RCC 7860 (cell line): ENCODE results near the gene PPIP5K2.
A peak's percentile ranks its signal among the peaks of the same experiment; 100 is the strongest.
"Not testable (repeated sequence)": the region's sequence is repeated elsewhere in the genome, so short reads cannot be mapped to it uniquely, and the experiment has no call there.

ENCODE experiments used
- DNase-seq: peaks from one replicate; pipeline ENCODE4 v3.0.0-alpha.2; 2015; ENCODE audit warnings: low spot score
- FAIRE-seq: peaks from 2 replicates; lab custom pipeline; 2012; peaks lifted over from hg19 to GRCh38; lab: Jason Lieb, UNC

PPIP5K2 gene

DNA sequence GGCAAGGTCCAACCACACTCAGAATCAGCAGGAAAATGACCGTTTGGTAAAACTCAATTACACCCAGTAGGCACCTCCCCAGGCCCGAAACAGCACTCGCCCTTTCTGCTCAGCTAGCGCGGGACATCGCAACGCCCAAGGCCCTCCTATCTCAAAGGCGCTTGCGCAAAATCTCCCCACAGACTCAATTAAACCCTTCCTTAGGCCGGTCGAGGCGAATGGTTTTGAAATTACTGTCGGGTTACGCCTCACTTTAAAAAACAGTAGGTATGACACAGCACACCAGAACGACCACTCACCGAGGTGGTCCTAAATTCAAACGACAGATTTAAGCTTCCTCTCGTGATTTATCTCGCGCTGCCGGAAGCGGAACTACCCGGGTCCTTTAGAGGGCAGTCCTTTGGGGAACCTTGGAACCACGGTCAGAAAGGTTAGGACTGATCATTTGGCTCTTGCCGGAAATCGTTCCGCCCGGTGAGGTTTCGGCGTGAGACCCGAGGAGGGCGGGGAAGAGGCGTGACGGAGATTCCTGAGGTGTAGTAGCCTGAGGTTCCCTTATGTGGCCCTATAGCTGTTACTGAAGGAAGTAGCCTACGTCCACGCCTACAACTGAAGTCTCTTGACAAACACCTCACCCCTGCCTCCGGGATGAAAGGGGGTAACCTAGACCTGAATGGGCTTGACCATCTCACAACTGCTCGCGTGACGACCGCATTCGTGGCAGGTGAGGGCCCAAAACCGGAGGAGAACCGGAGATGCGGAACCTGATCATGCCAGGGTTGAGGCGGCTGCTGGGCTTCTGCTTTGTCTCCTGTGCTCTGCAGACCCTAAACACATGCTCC lies at the start of gene PPIP5K2, which contains the start of gene GIN1:
PPIP5K2 (plus strand) TSS at position 537 of the 842 bp plus-strand sequence. CDS start 9,289 bp downstream, outside the sequence.
GIN1 (minus strand) TSS at position 374 of the 842 bp plus-strand sequence. CDS start 11,431 bp downstream, outside the sequence.
- DNase-seq (peak; percentile 93), FAIRE-seq (peak; percentile 89)

GRCh38 chr5:103073500-103073899 lies 46.6 kb upstream of the PPIP5K2 start:
- FAIRE-seq, DNase-seq: not testable (repeated sequence)

- FAIRE-seq (no peak), DNase-seq (no peak)
Observed at GRCh38 chr5:103075442-103075841, 44.7 kb upstream of the PPIP5K2 start.

DNA sequence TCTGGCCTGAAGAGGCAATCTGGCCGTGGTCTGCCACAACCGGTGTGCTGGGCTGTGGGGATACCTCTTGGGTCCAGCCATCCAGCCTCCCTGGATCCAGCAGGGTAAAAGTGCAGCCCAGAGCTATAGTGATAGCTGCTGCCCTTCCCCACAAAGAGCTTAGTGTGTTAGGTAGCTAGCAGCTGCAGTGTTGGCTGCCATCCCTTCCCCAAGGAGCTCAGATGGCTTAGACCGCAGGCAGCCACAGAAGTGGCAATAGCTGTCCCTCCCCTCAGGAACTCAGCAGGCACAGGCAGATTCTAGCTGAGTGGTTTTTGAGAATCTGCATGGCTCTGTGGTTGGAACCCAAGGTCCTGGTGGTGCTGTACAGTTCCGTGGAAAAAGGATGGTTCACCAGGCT lies 40.3 kb upstream of the PPIP5K2 start:
- DNase-seq (no peak), FAIRE-seq (no peak)

- FAIRE-seq, result no peak
- DNase-seq, result no peak
Observed at GRCh38 chr5:103086547-103086946, 33.6 kb upstream of the PPIP5K2 start.

- no peak for FAIRE-seq
- DNase-seq, result no peak
Observed at GRCh38 chr5:103089272-103089671, 30.8 kb upstream of the PPIP5K2 start.

GRCh38 chr5:103090791-103091190 lies 29.3 kb upstream of the PPIP5K2 start:
- FAIRE-seq, result no peak
- no peak for DNase-seq

DNA sequence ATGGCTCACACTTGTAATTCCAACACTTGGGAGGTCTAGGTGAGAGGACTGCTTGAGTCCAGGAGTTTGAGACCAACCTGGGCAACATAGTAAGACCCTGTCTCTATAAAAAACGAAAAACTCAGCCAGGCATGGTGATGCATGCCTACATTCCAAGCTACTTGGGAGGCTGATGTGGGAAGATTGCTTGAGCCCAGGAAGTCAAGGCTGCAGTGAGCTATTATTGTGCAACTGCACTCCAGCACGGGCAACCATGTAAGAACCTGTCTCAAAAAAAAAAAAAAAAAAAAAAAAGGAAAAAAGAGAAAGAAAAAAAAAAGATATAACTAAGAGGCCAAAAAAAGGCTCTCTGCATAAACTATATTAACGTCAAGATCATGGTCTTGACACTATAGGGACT lies 27.4 kb upstream of the PPIP5K2 start:
- no peak for DNase-seq
- no peak for FAIRE-seq

DNA sequence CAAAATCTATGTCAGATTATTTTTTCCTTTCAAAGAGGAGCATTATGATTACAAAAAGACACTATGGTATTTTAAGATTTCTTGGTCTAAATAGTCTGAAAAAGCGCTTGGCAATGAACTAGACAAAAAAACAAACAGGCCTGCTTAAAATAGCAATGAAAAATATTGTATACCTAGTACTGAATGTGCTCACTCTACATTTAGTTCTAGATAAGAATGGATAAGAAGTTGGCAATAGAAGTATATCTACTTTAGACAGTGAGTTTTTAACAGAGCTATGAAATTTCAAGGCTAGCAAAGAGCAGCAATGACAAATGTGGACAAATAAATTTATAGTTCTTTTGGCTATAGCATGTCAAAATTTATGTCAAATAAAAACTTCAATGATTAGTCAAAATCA lies 26.4 kb upstream of the PPIP5K2 start:
- FAIRE-seq, result no peak
- no peak for DNase-seq

GRCh38 chr5:103094737-103095136 lies 25.4 kb upstream of the PPIP5K2 start:
- DNase-seq (no peak), FAIRE-seq (no peak)

GRCh38 chr5:103098993-103099392 lies 21.1 kb upstream of the PPIP5K2 start:
- no peak for FAIRE-seq

DNA sequence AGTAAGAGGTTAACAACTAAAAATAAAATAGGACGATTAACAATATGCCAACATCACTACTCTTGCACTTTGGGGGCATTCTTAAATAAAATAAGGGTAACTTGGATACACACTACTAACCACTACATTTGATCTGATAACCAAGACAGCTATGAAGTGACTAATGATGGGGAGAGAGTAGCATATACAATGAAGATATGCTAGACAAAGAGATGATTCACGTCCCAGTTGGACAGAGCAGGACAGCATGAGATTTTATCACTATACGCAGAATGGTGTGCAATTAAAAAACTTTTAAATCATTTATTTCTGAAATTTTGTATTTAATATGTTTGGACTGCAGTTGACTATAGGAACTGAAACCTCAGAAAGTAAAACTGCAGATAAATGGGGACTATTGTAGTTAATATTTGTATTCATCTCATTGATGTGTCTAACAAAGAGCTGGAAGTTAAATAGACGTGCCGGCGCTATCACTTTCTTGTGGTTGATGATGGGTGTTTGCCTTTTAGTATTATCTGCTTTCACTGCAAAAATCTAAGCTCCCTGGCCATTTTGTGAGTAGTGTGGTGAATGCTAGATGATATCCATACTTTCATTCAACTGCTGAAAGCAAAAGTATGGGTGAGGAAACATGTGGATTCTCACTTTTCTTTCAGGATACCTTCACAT lies 18.9 kb upstream of the PPIP5K2 start:
- FAIRE-seq, result no peak
- DNase-seq, result no peak

More at GRCh38 chr5:103098993-103099392, 21.1 kb upstream of the PPIP5K2 start:
- no peak for DNase-seq

- FAIRE-seq, result no peak
- DNase-seq, result no peak
Observed at GRCh38 chr5:103102234-103102633, 17.9 kb upstream of the PPIP5K2 start.

DNA sequence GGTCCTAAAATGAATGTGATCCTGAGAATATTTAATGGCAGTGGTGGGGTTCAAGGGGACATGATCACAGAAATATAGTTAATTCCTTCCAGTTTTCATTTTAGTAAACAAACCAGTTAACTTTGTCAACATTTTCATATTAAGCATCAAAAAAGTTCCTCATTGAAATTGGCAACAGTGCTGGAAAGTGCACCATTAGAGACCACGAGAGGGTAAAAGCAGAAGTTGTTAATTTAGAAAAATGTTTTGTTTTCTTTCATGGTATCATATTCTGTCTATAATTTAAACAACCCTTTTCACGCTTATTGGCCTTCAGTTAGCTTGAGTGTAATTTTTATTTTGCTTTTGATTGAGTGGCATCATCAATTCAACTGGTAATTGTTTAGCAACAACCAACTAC lies 12.0 kb upstream of the PPIP5K2 start:
- DNase-seq (no peak), FAIRE-seq (no peak)

DNA sequence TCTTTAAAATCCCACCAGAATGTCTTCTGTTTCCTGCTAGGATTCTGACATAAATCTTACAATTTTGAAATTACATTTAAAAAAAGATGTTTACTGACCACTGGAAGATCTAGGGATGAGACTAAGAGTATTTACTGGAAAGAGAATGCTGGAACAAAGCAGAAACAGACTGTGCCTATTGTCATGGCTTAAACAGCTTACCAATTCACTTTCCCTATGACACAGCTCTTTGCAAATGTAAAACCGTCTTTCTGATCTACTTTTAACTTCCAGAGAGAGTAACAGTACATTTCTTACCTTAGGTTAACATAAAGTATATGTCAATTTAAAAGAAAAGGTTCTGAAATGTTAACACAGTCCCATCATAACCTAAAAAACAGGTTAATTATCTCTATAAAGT lies 10.8 kb upstream of the PPIP5K2 start:
- DNase-seq (no peak), FAIRE-seq (no peak)

GRCh38 chr5:103110403-103110802 lies 9.7 kb upstream of the PPIP5K2 start:
- no peak for DNase-seq
- no peak for FAIRE-seq

GRCh38 chr5:103111468-103111867 lies 8.6 kb upstream of the PPIP5K2 start:
- FAIRE-seq (no peak), DNase-seq (no peak)

DNA sequence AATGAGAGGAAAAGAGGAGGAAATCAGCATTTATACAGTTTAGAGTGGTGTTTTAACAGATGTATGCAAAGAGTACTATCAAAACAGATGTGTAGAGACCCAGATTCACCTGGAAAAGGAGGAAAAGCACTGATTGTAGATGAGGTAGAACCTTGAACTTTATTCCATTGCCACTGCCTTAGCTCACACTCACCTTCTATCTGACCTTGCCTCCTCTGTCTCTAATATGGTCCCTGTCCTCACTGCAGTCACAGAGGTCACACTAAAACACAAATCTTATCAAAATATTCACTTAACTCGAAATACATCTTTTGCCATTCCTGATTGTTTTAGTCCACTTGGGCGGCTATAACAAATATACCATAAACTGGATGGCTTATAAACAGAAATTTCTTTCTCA lies 7.2 kb upstream of the PPIP5K2 start:
- FAIRE-seq (no peak), DNase-seq (no peak)

GRCh38 chr5:103114440-103114839 lies 5.7 kb upstream of the PPIP5K2 start:
- peak; percentile 87 for FAIRE-seq

DNA sequence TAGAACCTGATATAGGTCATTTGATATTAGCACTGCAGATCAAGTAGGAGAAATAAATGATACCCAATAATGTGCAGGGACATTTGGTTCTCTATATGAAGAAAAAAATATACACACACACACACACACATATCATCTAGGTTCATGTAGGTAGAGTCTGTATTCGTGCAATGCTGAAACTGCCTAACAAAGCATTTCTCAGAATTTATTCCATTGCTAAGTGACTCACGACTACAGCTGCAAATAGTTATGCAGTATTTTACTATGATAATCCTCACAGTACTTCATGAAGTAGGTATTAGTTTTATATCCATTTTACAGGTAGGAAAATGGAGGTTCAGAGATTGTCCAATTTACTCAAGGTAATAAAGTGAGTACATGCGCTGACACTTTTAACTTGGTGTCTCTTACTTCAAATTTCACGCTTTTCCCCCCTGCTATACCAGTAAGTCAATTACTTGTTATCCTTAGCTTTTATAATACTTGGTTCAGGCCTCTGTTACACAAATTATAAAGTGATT lies 2.6 kb upstream of the PPIP5K2 start:
- DNase-seq (no peak), FAIRE-seq (no peak)

More at GRCh38 chr5:103114440-103114839, 5.7 kb upstream of the PPIP5K2 start:
- peak; percentile 55 for DNase-seq

GRCh38 chr5:103119070-103119764 lies 884 bp upstream of the PPIP5K2 start:
- DNase-seq (peak; percentile 5), FAIRE-seq (peak; percentile 37)
